Transverse colon (tissue), 4 donors: ENCODE data around the gene CHD1L. TPM values are rescaled to one million over a fixed set of nuclear protein-coding genes. Genes with fewer than 3 reads are reported as not detected.
"Not testable (repeated sequence)": the region's sequence is repeated elsewhere in the genome, so short reads cannot be mapped to it uniquely, and the experiment has no call there.

Experiments used
- DNase-seq: peaks from one replicate; pipeline ENCODE4 v3.0.0-alpha.2; 2019
- H3K27ac ChIP-seq, 4 donors: fragments of 200-600 bp; sonication (generic); 2 replicates each; pipeline ENCODE4 v1.5.1; 2016 to 2018; ENCODE audit warnings: inconsistent platforms in 4 of 4
- H3K27me3 ChIP-seq: fragments of 200-600 bp; sonication (generic); 2 replicates; pipeline ENCODE4 v1.5.1; 2017; ENCODE audit warnings: inconsistent platforms
- H3K36me3 ChIP-seq, 4 donors: fragments of 200-600 bp; sonication (generic); 2 replicates each; pipeline ENCODE4 v1.5.1; 2017 to 2019; ENCODE audit warnings: inconsistent platforms in 4 of 4
- H3K4me1 ChIP-seq, 4 donors: fragments of 200-600 bp; sonication (generic); 2 replicates each; pipeline ENCODE4 v1.5.1; 2017 to 2020; ENCODE audit warnings: inconsistent platforms in 4 of 4
- H3K4me3 ChIP-seq, 4 donors: fragments of 200-600 bp; sonication (generic); 1 replicate in 1 of 4; 2 replicates in 3 of 4; pipeline versions ENCODE4 v1.5.1 to v1.6.1; 2017 to 2019; ENCODE audit warnings: inconsistent platforms in 4 of 4
- H3K9me3 ChIP-seq, 2 donors: fragments of 200-600 bp; sonication (generic); 2 replicates each; pipeline ENCODE4 v1.5.1; 2017 to 2019; ENCODE audit warnings: inconsistent platforms in 2 of 2
- EP300 ChIP-seq: sonication (generic); formaldehyde crosslinking; IDR thresholded peaks from one replicate; pipeline ENCODE4 v1.6.1; 2017; ENCODE audit warnings: antibody characterized with exemption, low read depth
- POLR2A ChIP-seq: fragments of 450-650 bp; IDR thresholded peaks from one replicate; pipeline ENCODE4 v1.6.1; 2016; ENCODE audit warnings: antibody characterized with exemption, mild to moderate bottlenecking, moderate library complexity
- POLR2AphosphoS5 ChIP-seq, 3 donors: sonication (generic); formaldehyde crosslinking; IDR thresholded peaks; one replicate each; pipeline ENCODE4 v1.6.1; 2016; ENCODE audit warnings: antibody characterized with exemption in 3 of 3
- WGBS, 2 donors: methylation state at CpG; one replicate each; pipeline ENCODE4 v1.1.5; 2018; ENCODE audit warnings: low coverage in 1 of 2; 5-methylcytosine and 5-hydroxymethylcytosine counted together
- in situ Hi-C, 4 donors: fragments of 200-750 bp; cut with MboI; loops; one replicate each; pipeline versions ENCODE4 v1.15.0 to v1.15.1; 2017; ENCODE audit warnings: low sequenced_read_pairs in 3 of 4, low pct_ligation_motif_present in 1 of 4, low pct_unique_long_range_greater_than_20kb in 1 of 4
- intact Hi-C: fragments of 100-400 bp; cut with DNase I; formaldehyde crosslinking; loops from one replicate; pipeline ENCODE4 v1.15.1; 2023; ENCODE audit warnings: low total_unique reads
- total RNA-seq, 4 donors: library from RNA; depleted of rRNA; stranded (reverse); fragments of >200 nt; gene quantifications; one replicate each; pipeline ENCODE4 v1.1.0, GENCODE V29; 2016
- TF ChIP-seq, protein P1 (sequence below), 5 experiments: fragments of 200-600 bp in 3 of 5; fragments of 450-650 bp in 2 of 5; sonication (generic) in 3 of 5; IDR thresholded peaks; 1 replicate in 2 of 5; 2 replicates in 3 of 5; pipeline ENCODE4 v1.5.1; 2016 to 2017; ENCODE audit warnings: antibody characterized with exemption in 5 of 5, inconsistent platforms in 3 of 5, mild to moderate bottlenecking in 2 of 5, moderate library complexity in 1 of 5

The CHD1L gene
- total RNA-seq, 4 donors from 2014 or later: 27.1 to 32.9 (median 30.1) TPM

DNA sequence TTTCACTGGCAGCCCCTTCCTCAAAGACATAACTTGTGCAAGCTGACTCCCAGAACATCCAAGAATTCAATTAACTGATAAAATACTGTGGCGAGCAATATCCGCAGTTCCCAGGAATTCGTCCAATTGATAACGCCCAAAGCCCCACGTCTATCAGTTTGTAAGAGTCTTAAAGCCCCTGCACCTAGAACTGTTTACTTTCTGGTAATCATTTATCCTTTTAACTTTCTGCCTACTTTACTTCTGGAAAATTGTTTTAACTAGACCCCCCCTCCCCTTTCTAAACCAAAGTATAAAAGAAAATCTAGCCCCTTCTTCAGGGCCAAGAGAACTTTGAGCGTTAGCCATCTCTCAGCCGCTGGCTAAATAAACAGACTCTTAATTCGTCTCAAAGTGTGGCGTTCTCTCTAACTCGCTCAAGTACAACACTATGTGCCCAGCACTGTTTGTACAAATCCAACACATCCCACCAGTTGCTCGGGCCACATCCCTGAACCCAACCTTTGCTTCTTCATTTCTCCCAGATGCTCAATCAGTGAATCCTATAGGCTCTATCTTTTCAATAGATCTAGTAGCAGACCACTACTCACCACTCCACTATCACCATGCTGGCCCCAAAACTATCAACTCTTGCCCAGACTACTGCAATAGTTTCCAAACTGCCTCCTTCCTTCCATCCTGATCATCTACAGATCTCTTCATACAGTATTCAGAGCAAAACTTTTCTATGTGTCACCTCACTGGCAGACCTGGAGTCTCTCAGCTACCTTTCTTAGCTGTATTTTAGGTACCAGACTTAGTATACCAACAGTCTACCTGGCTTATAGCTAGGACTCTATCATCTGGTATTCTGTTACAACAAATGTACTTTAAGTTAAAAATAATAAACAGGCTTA, 3.3 kb upstream of the CHD1L start:
- WGBS, 2 donors: 55 to 69% methylated on average over 10 to 11 of the region's 11 CpGs
- Histone ChIP-seq H3K27me3 (no peaks in the 10 kb centered on the region), H3K4me1 (peaks cover 6 to 52% (median 34%) of the 10 kb centered on the region in 4 donors), H3K27ac (peak overlapping the region; percentile 75 to 87 (median 84)), H3K9me3 (no peaks in the 10 kb centered on the region), H3K36me3 (no peaks in the 10 kb centered on the region), H3K4me3 (no peak overlapping the region)
- no peak for DNase-seq
- in situ Hi-C loops: no loop called here
- no peak for TF ChIP-seq POLR2AphosphoS5 (IDR thresholded peaks at IDR 0.05)
- no peak for TF ChIP-seq EP300
- intact Hi-C loops: no loop called here

DNA sequence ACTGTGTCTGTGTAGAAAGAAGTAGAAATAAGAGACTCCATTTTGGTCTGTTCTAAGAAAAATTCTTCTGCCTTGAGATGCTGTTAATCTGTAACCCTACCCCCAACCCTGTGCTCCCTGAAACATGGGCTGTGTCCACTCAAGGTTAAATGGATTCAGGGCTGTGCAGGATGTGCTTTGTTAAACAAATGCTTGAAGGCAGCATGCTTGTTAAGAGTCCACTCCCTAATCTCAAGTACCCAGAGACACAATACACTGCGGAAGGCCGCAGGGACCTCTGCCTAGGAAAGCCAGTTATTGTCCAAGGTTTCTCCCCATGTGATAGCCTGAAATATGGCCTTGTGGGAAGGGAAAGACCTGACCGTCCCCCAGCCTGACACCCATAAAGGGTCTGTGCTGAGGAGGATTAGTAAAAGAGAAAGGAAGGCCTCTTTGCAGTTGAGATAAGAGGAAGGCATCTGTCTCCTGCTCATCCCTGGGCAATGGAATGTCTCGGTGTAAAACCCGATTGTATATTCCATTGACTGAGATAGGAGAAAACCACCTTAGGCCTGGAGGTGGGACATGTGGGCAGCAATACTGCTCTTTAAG, 2.3 kb upstream of the CHD1L start:
- H3K4me1 ChIP-seq: peaks cover 6 to 57% (median 35%) of the 10 kb centered on the region in 4 donors
- H3K27me3 ChIP-seq, intact Hi-C loops, H3K4me3 ChIP-seq, H3K9me3 ChIP-seq, H3K36me3 ChIP-seq, DNase-seq: not testable (repeated sequence)
- in situ Hi-C loops: loop anchor here in 2 of 4 donors (10.0 kb wide), 1 partner anchor 65 kb away; the partner anchor contains the start of gene PRKAB2 (in 2 of the 2)
- peak overlapping the region in 1 of 4 donors; percentile 75 for H3K27ac ChIP-seq
- 88 to 100% methylated on average over 2 to 5 of the region's 5 CpGs for WGBS, 2 donors

DNA sequence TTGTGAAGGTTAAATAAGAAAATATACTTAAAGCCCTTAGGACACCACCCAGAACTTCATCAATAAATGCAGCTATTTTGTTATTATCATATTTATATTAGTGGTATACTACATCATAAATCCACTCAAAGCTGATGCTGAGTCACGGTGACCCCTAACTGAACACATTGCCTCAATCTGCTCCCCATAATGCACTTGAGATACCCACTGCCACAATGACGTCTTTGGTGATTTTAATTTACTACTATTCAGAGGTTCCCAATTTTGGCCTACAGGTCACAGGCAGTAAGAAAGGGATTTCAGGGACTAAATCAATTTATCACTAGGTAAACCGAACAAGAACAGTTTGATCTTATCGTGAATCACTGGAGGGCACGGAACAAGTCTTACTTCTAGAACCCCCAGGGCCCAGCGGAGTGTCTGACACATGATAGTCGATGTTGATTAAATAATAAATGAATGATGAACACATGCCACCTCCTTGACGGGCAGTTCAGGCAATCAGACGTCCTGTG, 493 bp upstream of the CHD1L start:
- in situ Hi-C loops (loop anchor here in 2 of 4 donors (10.0 kb wide), 1 partner anchor 67 kb away; the partner anchor contains the start of gene PRKAB2 (in 2 of the 2)), intact Hi-C loops (loop anchor here (2.0 kb wide), 1 partner anchor 69 kb away; the partner anchor contains the start of gene PRKAB2)
- H3K4me1 ChIP-seq: peaks cover 6 to 52% (median 27%) of the 10 kb centered on the region in 4 donors
- H3K27ac ChIP-seq: peak overlapping the region; percentile 91 to 99 (median 98)
- WGBS, 2 donors: 20 to 42% methylated on average over 2 to 9 of the region's 9 CpGs
- TF ChIP-seq POLR2AphosphoS5 (IDR thresholded peaks at IDR 0.05): no peak
- TF ChIP-seq EP300: no peak
- no peak for TF ChIP-seq POLR2A
- TF ChIP-seq, protein P1, sequence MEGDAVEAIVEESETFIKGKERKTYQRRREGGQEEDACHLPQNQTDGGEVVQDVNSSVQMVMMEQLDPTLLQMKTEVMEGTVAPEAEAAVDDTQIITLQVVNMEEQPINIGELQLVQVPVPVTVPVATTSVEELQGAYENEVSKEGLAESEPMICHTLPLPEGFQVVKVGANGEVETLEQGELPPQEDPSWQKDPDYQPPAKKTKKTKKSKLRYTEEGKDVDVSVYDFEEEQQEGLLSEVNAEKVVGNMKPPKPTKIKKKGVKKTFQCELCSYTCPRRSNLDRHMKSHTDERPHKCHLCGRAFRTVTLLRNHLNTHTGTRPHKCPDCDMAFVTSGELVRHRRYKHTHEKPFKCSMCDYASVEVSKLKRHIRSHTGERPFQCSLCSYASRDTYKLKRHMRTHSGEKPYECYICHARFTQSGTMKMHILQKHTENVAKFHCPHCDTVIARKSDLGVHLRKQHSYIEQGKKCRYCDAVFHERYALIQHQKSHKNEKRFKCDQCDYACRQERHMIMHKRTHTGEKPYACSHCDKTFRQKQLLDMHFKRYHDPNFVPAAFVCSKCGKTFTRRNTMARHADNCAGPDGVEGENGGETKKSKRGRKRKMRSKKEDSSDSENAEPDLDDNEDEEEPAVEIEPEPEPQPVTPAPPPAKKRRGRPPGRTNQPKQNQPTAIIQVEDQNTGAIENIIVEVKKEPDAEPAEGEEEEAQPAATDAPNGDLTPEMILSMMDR (IDR thresholded peaks at IDR 0.05): no peak
- no peaks in the 10 kb centered on the region for H3K36me3 ChIP-seq
- no peaks in the 10 kb centered on the region for H3K9me3 ChIP-seq
- H3K27me3 ChIP-seq: no peaks in the 10 kb centered on the region
- peak overlapping the region in 2 of 4 donors; percentile 81 to 99 for H3K4me3 ChIP-seq
- DNase-seq: no peak

DNA sequence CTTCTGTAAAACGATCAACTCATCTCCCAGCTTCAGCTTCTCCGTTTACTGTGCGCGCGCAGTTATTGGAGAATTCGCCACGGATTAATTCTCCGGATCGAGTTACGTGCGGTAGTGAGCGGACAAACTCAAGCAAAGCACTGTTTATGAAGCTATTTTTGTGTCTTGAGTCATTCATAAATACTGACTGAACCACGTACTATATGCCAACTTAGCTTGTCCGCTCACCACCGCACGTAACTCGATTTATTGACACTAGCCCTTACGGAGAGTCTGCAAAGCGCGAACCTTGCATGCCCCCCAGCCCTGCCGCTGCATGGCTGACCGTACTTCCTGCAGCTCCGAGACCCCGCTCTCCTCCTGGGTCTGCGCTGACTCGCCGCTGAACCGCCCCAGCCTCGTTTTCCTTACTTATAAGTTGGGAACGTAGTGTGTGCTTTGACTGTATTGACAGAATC, 773 bp downstream of the CHD1L start:
- peak overlapping the region; percentile 91 to 99 (median 98) for H3K27ac ChIP-seq
- in situ Hi-C loops: loop anchor here in 2 of 4 donors (10.0 kb wide), 1 partner anchor 68 kb away; the partner anchor contains the start of gene PRKAB2 (in 2 of the 2)
- intact Hi-C loops: loop anchor here (2.0 kb wide), 1 partner anchor 70 kb away; the partner anchor contains the start of gene PRKAB2

More for the DNA sequence above, 773 bp downstream of the CHD1L start:
- Histone ChIP-seq H3K9me3 (no peaks in the 10 kb centered on the region), H3K27me3 (no peaks in the 10 kb centered on the region), H3K4me3 (peak overlapping the region; percentile 81 to 99 (median 95)), H3K36me3 (no peaks in the 10 kb centered on the region), H3K4me1 (peaks cover 6 to 48% (median 22%) of the 10 kb centered on the region in 4 donors)
- peak; percentile 41 for DNase-seq
- TF ChIP-seq POLR2A: no peak
- TF ChIP-seq, protein P1 (IDR thresholded peaks at IDR 0.05): peak in 1 of 5 experiments; percentile 8
- 0 to 1% methylated on average over 18 to 30 of the region's 30 CpGs for WGBS, 2 donors
